GM12873 (cell line): ENCODE results near the gene RAN.

Experiments
- CTCF ChIP-seq: IDR thresholded peaks from 2 replicates; pipeline ENCODE4 v1.5.1; 2012; ENCODE audit warnings: low read depth, mild to moderate bottlenecking, moderate library complexity, low read length, control low read depth; ENCODE audit not compliant: insufficient read depth; ENCODE audit errors: missing control alignments

The RAN gene

GRCh38 chr12:130871286-130872178, at the start of gene RAN:
Gene RAN (plus strand): TSS chr12:130872066. CDS start chr12:130872594, 528 bp downstream.
- TF ChIP-seq CTCF: no peak

- TF ChIP-seq CTCF: no peak
These were observed 46.1 kb upstream of the RAN start for GRCh38 chr12:130825771-130826150.

GRCh38 chr12:130826151-130826801, 45.6 kb upstream of the RAN start:
- TF ChIP-seq CTCF: peak; percentile 72

GRCh38 chr12:130827432-130827831, 44.4 kb upstream of the RAN start:
- no peak for TF ChIP-seq CTCF

- no peak for TF ChIP-seq CTCF
These were observed 43.0 kb upstream of the RAN start for GRCh38 chr12:130828895-130829294.

- no peak for TF ChIP-seq CTCF
These were observed 42.2 kb upstream of the RAN start for GRCh38 chr12:130829391-130830245.

GRCh38 chr12:130830246-130830551, 41.7 kb upstream of the RAN start:
- TF ChIP-seq CTCF: no peak
